Measurements from ENCODE around the gene ODAD2. TPM values are rescaled to one million over a fixed set of nuclear protein-coding genes. Genes with fewer than 3 reads are reported as not detected.

ODAD2 gene
- 0.96 TPM in 1 of 2 replicates, not detected in the other for total RNA-seq

GRCh38 chr10:27998954-27999275, at the start of gene ODAD2:
Gene ODAD2 (minus strand): TSS chr10:27999079. CDS start chr10:27995142, 3,937 bp downstream.

